ENCODE data around the gene LCE2A. TPM values are rescaled to one million over a fixed set of nuclear protein-coding genes. Genes with fewer than 3 reads are reported as not detected.

LCE2A gene
- total RNA-seq, 2 experiments from 2014 or later, result not detected

GRCh38 chr1:152747831-152748230 lies 49.7 kb downstream of the LCE2A start:
- no peak overlapping the region for H2AFZ ChIP-seq (ENCODE audit: low read length)
- no peaks in the 10 kb centered on the region for H3K79me2 ChIP-seq (ENCODE audit: insufficient read depth, low read depth, low read length)
- no peak overlapping the region for H3K27ac ChIP-seq (ENCODE audit: low read depth, low read length, poor library complexity, severe bottlenecking)
- no peak for TF ChIP-seq EZH2phosphoT487 (IDR thresholded peaks at IDR 0.05; ENCODE audit: borderline replicate concordance, low read depth, low read length)
- no peak overlapping the region for H3K4me3 ChIP-seq (ENCODE audit: low read depth, low read length, poor library complexity, severe bottlenecking)
- POLR2A ChIA-PET, result no interaction called here
- no peaks in the 10 kb centered on the region for H4K20me1 ChIP-seq (ENCODE audit: insufficient read depth, low read length)
- BruUV-seq (replicated peaks), result no TSS peak
- no peaks in the 10 kb centered on the region for H3K4me1 ChIP-seq (ENCODE audit: insufficient read depth, low read length, poor library complexity, severe bottlenecking)
- DNase-seq (ENCODE audit: low spot score), result no peak
- CTCF ChIA-PET (ENCODE audit: unreplicated experiment), result no interaction called here
- no peaks in the 10 kb centered on the region for H3K9me3 ChIP-seq (ENCODE audit: low read length)
- no peaks in the 10 kb centered on the region for H3K9me2 ChIP-seq (ENCODE audit: insufficient read depth, low read length)
- H3K4me2 ChIP-seq (ENCODE audit: low read length), result no peak overlapping the region
- intact Hi-C loops (cut with micrococcal nuclease; ENCODE audit: unreplicated experiment), result no loop called here
- no peaks in the 10 kb centered on the region for H3K36me3 ChIP-seq (ENCODE audit: insufficient read depth, low read length)

Other genes starting within 250 kb of the LCE2A start
- not detected in 2 replicates for gene LCE5A, start 187.5 kb upstream of the LCE2A start, total RNA-seq (2014; rRNA removed; shearing (Covaris generic))
- gene LCE5A, start 187.5 kb upstream of the LCE2A start, total RNA-seq (2022), result not detected in 2 replicates
- not detected in 2 replicates for gene CRCT1, start 183.9 kb upstream of the LCE2A start, total RNA-seq (2014; rRNA removed; shearing (Covaris generic))
- gene CRCT1, start 183.9 kb upstream of the LCE2A start, total RNA-seq (2022), result not detected in 2 replicates
- not detected in 2 replicates for gene LCE3E, start 131.6 kb upstream of the LCE2A start, total RNA-seq (2014; rRNA removed; shearing (Covaris generic))
- not detected in 2 replicates for gene LCE3E, start 131.6 kb upstream of the LCE2A start, total RNA-seq (2022)
- gene LCE3D, start 117.8 kb upstream of the LCE2A start, total RNA-seq (2014; rRNA removed; shearing (Covaris generic)), result not detected in 2 replicates
- gene LCE3D, start 117.8 kb upstream of the LCE2A start, total RNA-seq (2022), result not detected in 2 replicates
- gene LCE3C, start 98.1 kb upstream of the LCE2A start, total RNA-seq (2014; rRNA removed; shearing (Covaris generic)), result not detected in 2 replicates
- gene LCE3C, start 98.1 kb upstream of the LCE2A start, total RNA-seq (2022), result not detected in 2 replicates
- gene LCE3B, start 84.5 kb upstream of the LCE2A start, total RNA-seq (2014; rRNA removed; shearing (Covaris generic)), result not detected in 2 replicates
- not detected in 2 replicates for gene LCE3B, start 84.5 kb upstream of the LCE2A start, total RNA-seq (2022)
- not detected in 2 replicates for gene LCE3A, start 75.2 kb upstream of the LCE2A start, total RNA-seq (2014; rRNA removed; shearing (Covaris generic))
- not detected in 2 replicates for gene LCE3A, start 75.2 kb upstream of the LCE2A start, total RNA-seq (2022)
- gene LCE2D, start 35.0 kb upstream of the LCE2A start, total RNA-seq (2014; rRNA removed; shearing (Covaris generic)), result not detected in 2 replicates
- gene LCE2D, start 35.0 kb upstream of the LCE2A start, total RNA-seq (2022), result not detected in 2 replicates
- gene LCE2C, start 23.1 kb upstream of the LCE2A start, total RNA-seq (2014; rRNA removed; shearing (Covaris generic)), result not detected in 2 replicates
- not detected in 2 replicates for gene LCE2C, start 23.1 kb upstream of the LCE2A start, total RNA-seq (2022)
- gene LCE2B, start 12.2 kb upstream of the LCE2A start, total RNA-seq (2014; rRNA removed; shearing (Covaris generic)), result not detected in 2 replicates
- gene LCE2B, start 12.2 kb upstream of the LCE2A start, total RNA-seq (2022), result not detected in 2 replicates
- not detected in 2 replicates for gene LCE4A, start 9.8 kb downstream of the LCE2A start, total RNA-seq (2014; rRNA removed; shearing (Covaris generic))
- not detected in 2 replicates for gene LCE4A, start 9.8 kb downstream of the LCE2A start, total RNA-seq (2022)
- not detected in 2 replicates for gene KPRP, start 59.7 kb downstream of the LCE2A start, total RNA-seq (2014; rRNA removed; shearing (Covaris generic))
- gene KPRP, start 59.7 kb downstream of the LCE2A start, total RNA-seq (2022), result not detected in 2 replicates
- not detected in 2 replicates for gene LCE1F, start 76.8 kb downstream of the LCE2A start, total RNA-seq (2014; rRNA removed; shearing (Covaris generic))
- not detected in 2 replicates for gene LCE1F, start 76.8 kb downstream of the LCE2A start, total RNA-seq (2022)
- not detected in 2 replicates for gene LCE1E, start 87.9 kb downstream of the LCE2A start, total RNA-seq (2014; rRNA removed; shearing (Covaris generic))
- not detected in 2 replicates for gene LCE1E, start 87.9 kb downstream of the LCE2A start, total RNA-seq (2022)
- gene LCE1D, start 98.4 kb downstream of the LCE2A start, total RNA-seq (2014; rRNA removed; shearing (Covaris generic)), result not detected in 2 replicates
- gene LCE1D, start 98.4 kb downstream of the LCE2A start, total RNA-seq (2022), result not detected in 2 replicates
- not detected in 2 replicates for gene LCE1C, start 108.3 kb downstream of the LCE2A start, total RNA-seq (2014; rRNA removed; shearing (Covaris generic))
- not detected in 2 replicates for gene LCE1C, start 108.3 kb downstream of the LCE2A start, total RNA-seq (2022)
- gene LCE1B, start 113.6 kb downstream of the LCE2A start, total RNA-seq (2014; rRNA removed; shearing (Covaris generic)), result not detected in 2 replicates
- gene LCE1B, start 113.6 kb downstream of the LCE2A start, total RNA-seq (2022), result not detected in 2 replicates
- gene LCE1A, start 129.1 kb downstream of the LCE2A start, total RNA-seq (2014; rRNA removed; shearing (Covaris generic)), result not detected in 2 replicates
- gene LCE1A, start 129.1 kb downstream of the LCE2A start, total RNA-seq (2022), result not detected in 2 replicates
- gene LCE6A, start 144.5 kb downstream of the LCE2A start, total RNA-seq (2014; rRNA removed; shearing (Covaris generic)), result not detected in 2 replicates
- not detected in 2 replicates for gene LCE6A, start 144.5 kb downstream of the LCE2A start, total RNA-seq (2022)
- gene LCE7A, start 161.7 kb downstream of the LCE2A start, total RNA-seq (2014; rRNA removed; shearing (Covaris generic)), result not detected in 2 replicates
- gene LCE7A, start 161.7 kb downstream of the LCE2A start, total RNA-seq (2022), result not detected in 2 replicates
- not detected in 2 replicates for gene SMCP, start 180.0 kb downstream of the LCE2A start, total RNA-seq (2014; rRNA removed; shearing (Covaris generic))
- gene SMCP, start 180.0 kb downstream of the LCE2A start, total RNA-seq (2022), result not detected in 2 replicates
- gene IVL, start 210.2 kb downstream of the LCE2A start, total RNA-seq (2014; rRNA removed; shearing (Covaris generic)), result not detected in 2 replicates
- gene IVL, start 210.2 kb downstream of the LCE2A start, total RNA-seq (2022), result not detected in 2 replicates
- gene SPRR5, start 248.9 kb downstream of the LCE2A start, total RNA-seq (2014; rRNA removed; shearing (Covaris generic)), result not detected in 2 replicates
- gene SPRR5, start 248.9 kb downstream of the LCE2A start, total RNA-seq (2022), result not detected in 2 replicates

Measured in OCI-LY7 (cell line).